HCT116 (cell line): ENCODE data around the gene PAPPA2.

Source experiments
- CBX3 ChIP-seq: IDR thresholded peaks from 2 replicates; pipeline ENCODE4 v1.6.1; 2012; ENCODE audit warnings: low read depth
- EGR1 ChIP-seq: IDR thresholded peaks from 2 replicates; pipeline ENCODE4 v1.6.1; 2012; ENCODE audit warnings: low read depth
- EZH2 ChIP-seq: fragments of 200-600 bp; sonication (generic); IDR thresholded peaks from 2 replicates; pipeline ENCODE4 v1.6.1; 2017; ENCODE audit warnings: antibody characterized with exemption, mixed run types
- EZH2phosphoT487 ChIP-seq: fragments of 200-600 bp; IDR thresholded peaks from 2 replicates; pipeline ENCODE4 v1.6.1; 2018; ENCODE audit warnings: antibody characterized with exemption, borderline replicate concordance
- JUND ChIP-seq: IDR thresholded peaks from 2 replicates; pipeline ENCODE4 v1.6.1; 2012
- MAX ChIP-seq: IDR thresholded peaks from 2 replicates; pipeline ENCODE4 v1.6.1; 2012
- POLR2A ChIP-seq: IDR thresholded peaks from 2 replicates; pipeline ENCODE4 v1.7.0; 2011; ENCODE audit warnings: borderline replicate concordance; ENCODE audit not compliant: insufficient read depth, insufficient read length; ENCODE audit errors: extremely low read depth
- POLR2AphosphoS5 ChIP-seq: IDR thresholded peaks from 2 replicates; pipeline ENCODE4 v1.6.1; 2011; ENCODE audit warnings: mild to moderate bottlenecking, low read depth, low read length, moderate library complexity
- RAD21 ChIP-seq: IDR thresholded peaks from 2 replicates; pipeline ENCODE4 v1.6.1; 2012; ENCODE audit warnings: low read depth, mild to moderate bottlenecking
- SIN3A ChIP-seq: IDR thresholded peaks from 2 replicates; pipeline ENCODE4 v1.6.1; 2012; ENCODE audit warnings: low read depth
- TCF7L2 ChIP-seq: IDR thresholded peaks from 2 replicates; pipeline ENCODE4 v1.7.0; 2011; ENCODE audit warnings: borderline replicate concordance, inconsistent platforms; ENCODE audit not compliant: insufficient read depth, insufficient read length; ENCODE audit errors: extremely low read depth
- ZFX ChIP-seq: fragments of 450-650 bp; IDR thresholded peaks from 2 replicates; pipeline ENCODE4 v1.6.1; 2017
- TF ChIP-seq, protein P1 (sequence below), 3 experiments: fragments of 200-600 bp in 1 of 3; sonication (generic) in 1 of 3; IDR thresholded peaks in 2 of 3; conservative IDR thresholded peaks in 1 of 3; 2 replicates each; pipeline ENCODE4 v1.5.1; 2012 to 2017; ENCODE audit warnings: low read depth in 2 of 3, low read length in 2 of 3, antibody characterized with exemption in 1 of 3, borderline replicate concordance in 1 of 3, control low read depth in 1 of 3, mild to moderate bottlenecking in 1 of 3, mixed read lengths in 1 of 3, mixed run types in 1 of 3, moderate library complexity in 1 of 3; ENCODE audit not compliant: insufficient read depth in 1 of 3

- TF ChIP-seq EGR1 (no peak), EZH2 (no peak), TCF7L2 (no peak), MAX (no peak), POLR2A (no peak), RAD21 (no peak), ZFX (no peak), EZH2phosphoT487 (no peak), JUND (no peak), SIN3A (no peak), CBX3 (no peak), POLR2AphosphoS5 (no peak)
- TF ChIP-seq, protein P1, sequence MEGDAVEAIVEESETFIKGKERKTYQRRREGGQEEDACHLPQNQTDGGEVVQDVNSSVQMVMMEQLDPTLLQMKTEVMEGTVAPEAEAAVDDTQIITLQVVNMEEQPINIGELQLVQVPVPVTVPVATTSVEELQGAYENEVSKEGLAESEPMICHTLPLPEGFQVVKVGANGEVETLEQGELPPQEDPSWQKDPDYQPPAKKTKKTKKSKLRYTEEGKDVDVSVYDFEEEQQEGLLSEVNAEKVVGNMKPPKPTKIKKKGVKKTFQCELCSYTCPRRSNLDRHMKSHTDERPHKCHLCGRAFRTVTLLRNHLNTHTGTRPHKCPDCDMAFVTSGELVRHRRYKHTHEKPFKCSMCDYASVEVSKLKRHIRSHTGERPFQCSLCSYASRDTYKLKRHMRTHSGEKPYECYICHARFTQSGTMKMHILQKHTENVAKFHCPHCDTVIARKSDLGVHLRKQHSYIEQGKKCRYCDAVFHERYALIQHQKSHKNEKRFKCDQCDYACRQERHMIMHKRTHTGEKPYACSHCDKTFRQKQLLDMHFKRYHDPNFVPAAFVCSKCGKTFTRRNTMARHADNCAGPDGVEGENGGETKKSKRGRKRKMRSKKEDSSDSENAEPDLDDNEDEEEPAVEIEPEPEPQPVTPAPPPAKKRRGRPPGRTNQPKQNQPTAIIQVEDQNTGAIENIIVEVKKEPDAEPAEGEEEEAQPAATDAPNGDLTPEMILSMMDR (IDR thresholded peaks at IDR 0.05 in 2 of 3, conservative IDR thresholded peaks at IDR 0.05 in 1 of 3; ENCODE audit: borderline replicate concordance in 1 of 3, insufficient read depth in 1 of 3, low read depth in 2 of 3, low read length in 2 of 3) = no peak
These were observed 238.3 kb downstream of the PAPPA2 start for GRCh38 chr1:176701151-176701866.
